ENCODE data around the gene DPYSL5. TPM values are rescaled to one million over a fixed set of nuclear protein-coding genes. Genes with fewer than 3 reads are reported as not detected.
A peak's percentile ranks its signal among the peaks of the same experiment; 100 is the strongest.

DPYSL5 gene
- total RNA-seq, 1 donor from 2014 or later, result 0.11 TPM

GRCh38 chr2:26889796-26890195 is 41.9 kb downstream of the DPYSL5 start:
- no peaks in the 10 kb centered on the region for H3K9me3 Mint-ChIP-seq (ENCODE audit: unreplicated experiment)
- peak; percentile 62 for DNase-seq (ENCODE audit: extremely low spot score, unreplicated experiment)
- no peak for TF ChIP-seq CTCF (IDR thresholded peaks at IDR 0.05)
- H3K4me3 Mint-ChIP-seq (ENCODE audit: unreplicated experiment), result no peak overlapping the region
- H3K27ac Mint-ChIP-seq (ENCODE audit: unreplicated experiment), result no peak overlapping the region
- peaks cover 56% of the 10 kb centered on the region for H3K27me3 Mint-ChIP-seq (ENCODE audit: unreplicated experiment)
- no peaks in the 10 kb centered on the region for H3K36me3 Mint-ChIP-seq (ENCODE audit: unreplicated experiment)
- no peaks in the 10 kb centered on the region for H3K4me1 Mint-ChIP-seq (ENCODE audit: unreplicated experiment)

GRCh38 chr2:26890341-26891000 is 42.5 kb downstream of the DPYSL5 start:
- no peaks in the 10 kb centered on the region for H3K9me3 Mint-ChIP-seq (ENCODE audit: unreplicated experiment)
- H3K27me3 Mint-ChIP-seq (ENCODE audit: unreplicated experiment), result peaks cover 54% of the 10 kb centered on the region
- H3K4me3 Mint-ChIP-seq (ENCODE audit: unreplicated experiment), result no peak overlapping the region
- DNase-seq (ENCODE audit: extremely low spot score, unreplicated experiment), result peak; percentile 57
- no peaks in the 10 kb centered on the region for H3K4me1 Mint-ChIP-seq (ENCODE audit: unreplicated experiment)
- H3K27ac Mint-ChIP-seq (ENCODE audit: unreplicated experiment), result no peak overlapping the region
- H3K36me3 Mint-ChIP-seq (ENCODE audit: unreplicated experiment), result no peaks in the 10 kb centered on the region
- no peak for TF ChIP-seq CTCF (IDR thresholded peaks at IDR 0.05)

GRCh38 chr2:26892133-26892532 is 44.2 kb downstream of the DPYSL5 start:
- Mint-ChIP-seq H3K27ac (ENCODE audit: unreplicated experiment) (no peak overlapping the region), H3K4me1 (ENCODE audit: unreplicated experiment) (no peaks in the 10 kb centered on the region), H3K27me3 (ENCODE audit: unreplicated experiment) (peaks cover 53% of the 10 kb centered on the region), H3K4me3 (ENCODE audit: unreplicated experiment) (no peak overlapping the region), H3K36me3 (ENCODE audit: unreplicated experiment) (no peaks in the 10 kb centered on the region), H3K9me3 (ENCODE audit: unreplicated experiment) (peaks cover 6% of the 10 kb centered on the region)
- peak; percentile 3 for DNase-seq (ENCODE audit: extremely low spot score, unreplicated experiment)
- TF ChIP-seq CTCF (IDR thresholded peaks at IDR 0.05), result no peak

GRCh38 chr2:26892922-26893524 is 45.1 kb downstream of the DPYSL5 start:
- Mint-ChIP-seq H3K9me3 (ENCODE audit: unreplicated experiment) (peaks cover 11% of the 10 kb centered on the region), H3K4me1 (ENCODE audit: unreplicated experiment) (no peaks in the 10 kb centered on the region), H3K27me3 (ENCODE audit: unreplicated experiment) (peaks cover 56% of the 10 kb centered on the region), H3K36me3 (ENCODE audit: unreplicated experiment) (no peaks in the 10 kb centered on the region), H3K27ac (ENCODE audit: unreplicated experiment) (no peak overlapping the region), H3K4me3 (ENCODE audit: unreplicated experiment) (no peak overlapping the region)
- peak; percentile 62 for DNase-seq (ENCODE audit: extremely low spot score, unreplicated experiment)
- no peak for TF ChIP-seq CTCF (IDR thresholded peaks at IDR 0.05)

GRCh38 chr2:26894136-26894535 is 46.2 kb downstream of the DPYSL5 start:
- peak; percentile 51 for DNase-seq (ENCODE audit: extremely low spot score, unreplicated experiment)
- Mint-ChIP-seq H3K4me3 (ENCODE audit: unreplicated experiment) (no peak overlapping the region), H3K27ac (ENCODE audit: unreplicated experiment) (no peak overlapping the region), H3K36me3 (ENCODE audit: unreplicated experiment) (no peaks in the 10 kb centered on the region), H3K4me1 (ENCODE audit: unreplicated experiment) (no peaks in the 10 kb centered on the region), H3K9me3 (ENCODE audit: unreplicated experiment) (peaks cover 11% of the 10 kb centered on the region), H3K27me3 (ENCODE audit: unreplicated experiment) (peaks cover 49% of the 10 kb centered on the region)
- TF ChIP-seq CTCF (IDR thresholded peaks at IDR 0.05), result no peak
